ENCODE measurements around the gene EPHB6. TPM values are rescaled to one million over a fixed set of nuclear protein-coding genes. Genes with fewer than 3 reads are reported as not detected.

EPHB6 gene
- polyA plus RNA-seq, 1 donor from 2014 or later = 25.3 TPM

DNA sequence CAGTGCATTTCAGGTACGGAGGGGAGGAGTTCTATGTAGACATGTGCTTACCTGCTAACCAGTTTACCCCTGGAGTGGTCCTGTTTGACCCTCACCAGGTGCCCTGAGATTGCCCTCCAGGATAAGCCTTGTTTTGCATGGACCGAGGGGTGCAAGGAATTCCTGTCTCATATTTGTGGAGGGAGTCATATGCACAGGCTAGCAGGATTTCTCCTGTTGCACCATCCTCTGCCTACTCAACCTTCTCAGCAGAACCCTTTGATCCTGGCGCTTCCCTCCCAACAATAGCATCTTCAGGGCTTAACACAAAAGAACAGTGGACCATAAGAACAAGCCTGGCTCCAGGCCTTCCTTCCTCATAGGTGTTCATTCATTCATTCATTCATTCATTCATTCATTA is 23.4 kb downstream of the EPHB6 start:
- Histone ChIP-seq H3K9me2 (ENCODE audit: insufficient read depth, low read length) (no peaks in the 10 kb centered on the region), H4K20me1 (ENCODE audit: insufficient read depth) (no peaks in the 10 kb centered on the region), H3K9ac (ENCODE audit: low read length) (no peak overlapping the region), H2AFZ (ENCODE audit: low read depth, low read length) (no peak overlapping the region), H3K4me2 (ENCODE audit: low read length) (no peak overlapping the region), H3K4me3 (ENCODE audit: low read length) (no peak overlapping the region), H3K9me3 (ENCODE audit: low read length) (no peaks in the 10 kb centered on the region), H3F3A (ENCODE audit: insufficient read depth, low read length, poor library complexity, severe bottlenecking) (no peaks in the 10 kb centered on the region), H3K79me2 (replicated peaks; ENCODE audit: insufficient read depth, low read length) (no peaks in the 10 kb centered on the region), H3K27ac (ENCODE audit: low read length) (no peak overlapping the region), H3K27me3 (ENCODE audit: insufficient read depth, low read depth, low read length) (no peaks in the 10 kb centered on the region), H3K36me3 (ENCODE audit: insufficient read depth, low read length) (no peaks in the 10 kb centered on the region)
- no peak for TF ChIP-seq MXI1 (conservative IDR thresholded peaks at IDR 0.05; ENCODE audit: poor library complexity, severe bottlenecking)
- TF ChIP-seq POLR2AphosphoS5 (IDR thresholded peaks at IDR 0.05) = no peak
- no peak for TF ChIP-seq EZH2 (IDR thresholded peaks at IDR 0.05; ENCODE audit: borderline replicate concordance, insufficient read depth, low read length, poor library complexity, severe bottlenecking)
- TF ChIP-seq EP300 (conservative IDR thresholded peaks at IDR 0.05; ENCODE audit: poor library complexity, severe bottlenecking) = no peak
- TF ChIP-seq TAF1 (IDR thresholded peaks at IDR 0.05; ENCODE audit: low read depth) = no peak
- TF ChIP-seq, protein P1, sequence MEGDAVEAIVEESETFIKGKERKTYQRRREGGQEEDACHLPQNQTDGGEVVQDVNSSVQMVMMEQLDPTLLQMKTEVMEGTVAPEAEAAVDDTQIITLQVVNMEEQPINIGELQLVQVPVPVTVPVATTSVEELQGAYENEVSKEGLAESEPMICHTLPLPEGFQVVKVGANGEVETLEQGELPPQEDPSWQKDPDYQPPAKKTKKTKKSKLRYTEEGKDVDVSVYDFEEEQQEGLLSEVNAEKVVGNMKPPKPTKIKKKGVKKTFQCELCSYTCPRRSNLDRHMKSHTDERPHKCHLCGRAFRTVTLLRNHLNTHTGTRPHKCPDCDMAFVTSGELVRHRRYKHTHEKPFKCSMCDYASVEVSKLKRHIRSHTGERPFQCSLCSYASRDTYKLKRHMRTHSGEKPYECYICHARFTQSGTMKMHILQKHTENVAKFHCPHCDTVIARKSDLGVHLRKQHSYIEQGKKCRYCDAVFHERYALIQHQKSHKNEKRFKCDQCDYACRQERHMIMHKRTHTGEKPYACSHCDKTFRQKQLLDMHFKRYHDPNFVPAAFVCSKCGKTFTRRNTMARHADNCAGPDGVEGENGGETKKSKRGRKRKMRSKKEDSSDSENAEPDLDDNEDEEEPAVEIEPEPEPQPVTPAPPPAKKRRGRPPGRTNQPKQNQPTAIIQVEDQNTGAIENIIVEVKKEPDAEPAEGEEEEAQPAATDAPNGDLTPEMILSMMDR (IDR thresholded peaks at IDR 0.05; ENCODE audit: poor library complexity, severe bottlenecking) = no peak
- TF ChIP-seq SMC3 (conservative IDR thresholded peaks at IDR 0.05; ENCODE audit: poor library complexity) = no peak
- no peak for TF ChIP-seq RAD21 (conservative IDR thresholded peaks at IDR 0.05)
- TF ChIP-seq, protein P2, sequence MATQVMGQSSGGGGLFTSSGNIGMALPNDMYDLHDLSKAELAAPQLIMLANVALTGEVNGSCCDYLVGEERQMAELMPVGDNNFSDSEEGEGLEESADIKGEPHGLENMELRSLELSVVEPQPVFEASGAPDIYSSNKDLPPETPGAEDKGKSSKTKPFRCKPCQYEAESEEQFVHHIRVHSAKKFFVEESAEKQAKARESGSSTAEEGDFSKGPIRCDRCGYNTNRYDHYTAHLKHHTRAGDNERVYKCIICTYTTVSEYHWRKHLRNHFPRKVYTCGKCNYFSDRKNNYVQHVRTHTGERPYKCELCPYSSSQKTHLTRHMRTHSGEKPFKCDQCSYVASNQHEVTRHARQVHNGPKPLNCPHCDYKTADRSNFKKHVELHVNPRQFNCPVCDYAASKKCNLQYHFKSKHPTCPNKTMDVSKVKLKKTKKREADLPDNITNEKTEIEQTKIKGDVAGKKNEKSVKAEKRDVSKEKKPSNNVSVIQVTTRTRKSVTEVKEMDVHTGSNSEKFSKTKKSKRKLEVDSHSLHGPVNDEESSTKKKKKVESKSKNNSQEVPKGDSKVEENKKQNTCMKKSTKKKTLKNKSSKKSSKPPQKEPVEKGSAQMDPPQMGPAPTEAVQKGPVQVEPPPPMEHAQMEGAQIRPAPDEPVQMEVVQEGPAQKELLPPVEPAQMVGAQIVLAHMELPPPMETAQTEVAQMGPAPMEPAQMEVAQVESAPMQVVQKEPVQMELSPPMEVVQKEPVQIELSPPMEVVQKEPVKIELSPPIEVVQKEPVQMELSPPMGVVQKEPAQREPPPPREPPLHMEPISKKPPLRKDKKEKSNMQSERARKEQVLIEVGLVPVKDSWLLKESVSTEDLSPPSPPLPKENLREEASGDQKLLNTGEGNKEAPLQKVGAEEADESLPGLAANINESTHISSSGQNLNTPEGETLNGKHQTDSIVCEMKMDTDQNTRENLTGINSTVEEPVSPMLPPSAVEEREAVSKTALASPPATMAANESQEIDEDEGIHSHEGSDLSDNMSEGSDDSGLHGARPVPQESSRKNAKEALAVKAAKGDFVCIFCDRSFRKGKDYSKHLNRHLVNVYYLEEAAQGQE (IDR thresholded peaks at IDR 0.05; ENCODE audit: borderline replicate concordance) = no peak

DNA sequence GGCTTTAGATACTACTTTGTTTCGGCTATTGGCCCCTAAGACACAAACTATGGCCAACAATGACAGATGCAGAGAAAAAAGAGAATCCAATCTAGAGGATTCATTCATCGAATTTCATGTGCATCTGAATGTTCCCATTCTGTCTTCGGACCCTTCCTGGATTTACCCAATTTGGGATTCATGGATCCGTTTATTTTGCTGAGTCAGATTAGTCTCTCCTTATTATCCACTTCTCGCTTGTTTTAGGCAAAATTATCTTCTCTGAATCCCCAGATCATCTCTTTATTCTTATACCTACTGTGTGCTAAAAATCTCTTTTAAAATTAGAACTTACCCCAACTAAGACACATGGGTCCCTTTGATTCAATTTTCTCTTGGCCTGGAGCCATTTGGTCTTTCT is 24.2 kb downstream of the EPHB6 start:
- no peak overlapping the region for H3K9ac ChIP-seq (ENCODE audit: low read length)
- no peaks in the 10 kb centered on the region for H3K79me2 ChIP-seq (replicated peaks; ENCODE audit: insufficient read depth, low read length)
- H3K27ac ChIP-seq (ENCODE audit: low read length) = no peak overlapping the region
- no peaks in the 10 kb centered on the region for H3K9me3 ChIP-seq (ENCODE audit: low read length)
- H3K36me3 ChIP-seq (ENCODE audit: insufficient read depth, low read length) = no peaks in the 10 kb centered on the region
- H2AFZ ChIP-seq (ENCODE audit: low read depth, low read length) = no peak overlapping the region
- no peaks in the 10 kb centered on the region for H4K20me1 ChIP-seq (ENCODE audit: insufficient read depth)
- H3K4me3 ChIP-seq (ENCODE audit: low read length) = no peak overlapping the region
- no peaks in the 10 kb centered on the region for H3F3A ChIP-seq (ENCODE audit: insufficient read depth, low read length, poor library complexity, severe bottlenecking)
- no peak overlapping the region for H3K4me2 ChIP-seq (ENCODE audit: low read length)
- TF ChIP-seq SMC3 (conservative IDR thresholded peaks at IDR 0.05; ENCODE audit: poor library complexity) = no peak
- TF ChIP-seq TAF1 (IDR thresholded peaks at IDR 0.05; ENCODE audit: low read depth) = no peak
- TF ChIP-seq, protein P2 (IDR thresholded peaks at IDR 0.05; ENCODE audit: borderline replicate concordance) = no peak
- TF ChIP-seq EZH2 (IDR thresholded peaks at IDR 0.05; ENCODE audit: borderline replicate concordance, insufficient read depth, low read length, poor library complexity, severe bottlenecking) = no peak
- TF ChIP-seq POLR2AphosphoS5 (IDR thresholded peaks at IDR 0.05) = no peak
- no peak for TF ChIP-seq RAD21 (conservative IDR thresholded peaks at IDR 0.05)
- TF ChIP-seq, protein P1 (IDR thresholded peaks at IDR 0.05; ENCODE audit: poor library complexity, severe bottlenecking) = no peak
- no peak for TF ChIP-seq MXI1 (conservative IDR thresholded peaks at IDR 0.05; ENCODE audit: poor library complexity, severe bottlenecking)
- H3K9me2 ChIP-seq (ENCODE audit: insufficient read depth, low read length) = no peaks in the 10 kb centered on the region
- H3K27me3 ChIP-seq (ENCODE audit: insufficient read depth, low read depth, low read length) = no peaks in the 10 kb centered on the region

Measured in neural cell (in vitro differentiated cells).